K562 (cell line): ENCODE measurements around the gene CTDSPL.

ENCODE experiments used
- CBFB ChIP-seq: sonication (generic); formaldehyde crosslinking; IDR thresholded peaks from 2 replicates; pipeline ENCODE4 v1.4.0; 2020; ENCODE audit warnings: mild to moderate bottlenecking, missing genetic modification reagents
- EP300 ChIP-seq: IDR thresholded peaks from 2 replicates; pipeline ENCODE4 v1.6.1; 2012; ENCODE audit warnings: low read length, improper control_type of control experiment
- FOS ChIP-seq: IDR thresholded peaks from 3 replicates; pipeline ENCODE4 v1.6.1; 2011; ENCODE audit not compliant: insufficient read length; ENCODE audit errors: extremely low read depth
- NR3C1 ChIP-seq: sonication (generic); formaldehyde crosslinking; IDR thresholded peaks from 2 replicates; pipeline ENCODE4 v1.8.1; 2022; ENCODE audit warnings: missing genetic modification reagents
- POLR2A ChIP-seq: fragments of 450-650 bp; conservative IDR thresholded peaks from 2 replicates; pipeline ENCODE4 v1.6.1; 2016
- RREB1 ChIP-seq: fragments of 250-450 bp; sonication (Bioruptor Pico); IDR thresholded peaks from 2 replicates; pipeline ENCODE4 v1.4.0; 2020
- SP1 ChIP-seq: sonication (generic); formaldehyde crosslinking; IDR thresholded peaks from 2 replicates; pipeline ENCODE4 v1.8.1; 2022; ENCODE audit warnings: mild to moderate bottlenecking, missing genetic modification reagents
- SP2 ChIP-seq: IDR thresholded peaks from 2 replicates; pipeline ENCODE4 v1.6.1; 2011; ENCODE audit warnings: mild to moderate bottlenecking, low read depth, low read length, moderate library complexity; ENCODE audit not compliant: poor library complexity, severe bottlenecking; ENCODE audit errors: extremely low read depth
- SRSF3 ChIP-seq: fragments of 200-400 bp; formaldehyde crosslinking; IDR thresholded peaks from 2 replicates; pipeline ENCODE4 v1.6.1; 2016; ENCODE audit warnings: mild to moderate bottlenecking, low read length, moderate library complexity; ENCODE audit not compliant: insufficient read depth
- TF ChIP-seq, protein P1 (sequence below), 3 experiments: IDR thresholded peaks in 2 of 3; conservative IDR thresholded peaks in 1 of 3; 2 replicates each; pipeline ENCODE4 v1.5.1; 2011 to 2012; ENCODE audit warnings: low read length in 3 of 3, mild to moderate bottlenecking in 3 of 3, control low read depth in 2 of 3, improper control_type of control experiment in 1 of 3, inconsistent platforms in 1 of 3, low read depth in 1 of 3, mixed read lengths in 1 of 3, moderate library complexity in 1 of 3; ENCODE audit not compliant: insufficient read depth in 2 of 3

GRCh38 chr3:38009807-38010591, 148.3 kb downstream of the CTDSPL start:
- TF ChIP-seq POLR2A (peak; percentile 25; the same call in 1 of the 2 replicates), RREB1 (CRISPR knock-in tag) (no peak), EP300 (no peak), FOS (no peak), SP1 (CRISPR knock-in tag) (no peak), SRSF3 (no peak), CBFB (CRISPR knock-in tag) (no peak), SP2 (no peak), NR3C1 (CRISPR knock-in tag) (no peak)
- TF ChIP-seq, protein P1, sequence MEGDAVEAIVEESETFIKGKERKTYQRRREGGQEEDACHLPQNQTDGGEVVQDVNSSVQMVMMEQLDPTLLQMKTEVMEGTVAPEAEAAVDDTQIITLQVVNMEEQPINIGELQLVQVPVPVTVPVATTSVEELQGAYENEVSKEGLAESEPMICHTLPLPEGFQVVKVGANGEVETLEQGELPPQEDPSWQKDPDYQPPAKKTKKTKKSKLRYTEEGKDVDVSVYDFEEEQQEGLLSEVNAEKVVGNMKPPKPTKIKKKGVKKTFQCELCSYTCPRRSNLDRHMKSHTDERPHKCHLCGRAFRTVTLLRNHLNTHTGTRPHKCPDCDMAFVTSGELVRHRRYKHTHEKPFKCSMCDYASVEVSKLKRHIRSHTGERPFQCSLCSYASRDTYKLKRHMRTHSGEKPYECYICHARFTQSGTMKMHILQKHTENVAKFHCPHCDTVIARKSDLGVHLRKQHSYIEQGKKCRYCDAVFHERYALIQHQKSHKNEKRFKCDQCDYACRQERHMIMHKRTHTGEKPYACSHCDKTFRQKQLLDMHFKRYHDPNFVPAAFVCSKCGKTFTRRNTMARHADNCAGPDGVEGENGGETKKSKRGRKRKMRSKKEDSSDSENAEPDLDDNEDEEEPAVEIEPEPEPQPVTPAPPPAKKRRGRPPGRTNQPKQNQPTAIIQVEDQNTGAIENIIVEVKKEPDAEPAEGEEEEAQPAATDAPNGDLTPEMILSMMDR (IDR thresholded peaks at IDR 0.05 in 2 of 3, conservative IDR thresholded peaks at IDR 0.05 in 1 of 3; ENCODE audit: insufficient read depth in 2 of 3, low read depth in 1 of 3, low read length in 3 of 3): no peak
